Measurements from ENCODE around the gene CMTM6.
"Not testable (repeated sequence)": the region's sequence is repeated elsewhere in the genome, so short reads cannot be mapped to it uniquely, and the experiment has no call there.

CMTM6 gene

DNA sequence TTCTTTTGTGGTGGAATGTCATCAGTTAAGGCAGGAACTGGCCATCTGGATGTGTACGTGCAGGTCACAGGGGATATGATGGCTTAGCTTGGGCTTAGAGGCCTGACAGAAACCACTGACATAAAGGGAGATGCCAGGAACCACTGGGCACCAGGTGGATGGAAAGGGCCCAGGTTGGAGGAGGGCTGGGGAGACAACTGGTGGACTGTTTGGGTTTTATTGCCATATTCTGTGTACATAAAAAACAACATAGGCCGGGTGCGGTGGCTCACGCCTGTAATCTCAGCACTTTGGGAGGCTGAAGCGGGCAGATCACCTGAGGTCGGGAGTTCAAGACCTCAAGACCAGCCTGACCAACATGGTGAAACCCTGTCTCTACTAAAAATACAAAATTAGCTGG lies 35.8 kb downstream of the CMTM6 start:
- DNase-seq (ENCODE audit: low spot score) = not testable (repeated sequence)

DNA sequence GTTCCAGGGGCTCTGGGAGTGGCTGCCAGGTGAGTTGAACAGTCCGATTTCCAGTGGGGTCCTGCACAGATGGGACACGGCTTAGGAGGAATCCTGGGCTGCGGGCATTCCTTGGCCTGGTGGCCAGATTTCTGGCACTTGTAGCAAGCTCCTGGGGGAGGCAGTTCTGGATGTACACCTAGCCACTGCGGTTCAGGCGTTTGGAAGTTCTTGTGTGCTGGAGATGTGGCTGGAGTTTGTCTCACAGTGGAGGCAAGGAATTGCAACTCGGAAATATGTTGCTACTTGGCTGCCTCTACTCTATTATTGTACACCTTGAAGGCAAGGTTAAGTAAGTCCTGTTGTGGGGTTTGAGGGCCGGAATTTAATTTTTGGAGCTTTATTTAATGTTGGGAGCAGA lies 37.9 kb downstream of the CMTM6 start:
- not testable (repeated sequence) for DNase-seq (ENCODE audit: low spot score)

- DNase-seq (ENCODE audit: low spot score) = not testable (repeated sequence)
Observed at GRCh38 chr3:32463415-32463814, 39.2 kb downstream of the CMTM6 start.

- not testable (repeated sequence) for DNase-seq (ENCODE audit: low spot score)
Observed at GRCh38 chr3:32462191-32462986, 40.3 kb downstream of the CMTM6 start.

- DNase-seq (ENCODE audit: low spot score) = not testable (repeated sequence)
Observed at GRCh38 chr3:32460817-32461496, 41.7 kb downstream of the CMTM6 start.

- no peak for DNase-seq (ENCODE audit: low spot score)
Observed at GRCh38 chr3:32460031-32460749, 42.5 kb downstream of the CMTM6 start.

DNA sequence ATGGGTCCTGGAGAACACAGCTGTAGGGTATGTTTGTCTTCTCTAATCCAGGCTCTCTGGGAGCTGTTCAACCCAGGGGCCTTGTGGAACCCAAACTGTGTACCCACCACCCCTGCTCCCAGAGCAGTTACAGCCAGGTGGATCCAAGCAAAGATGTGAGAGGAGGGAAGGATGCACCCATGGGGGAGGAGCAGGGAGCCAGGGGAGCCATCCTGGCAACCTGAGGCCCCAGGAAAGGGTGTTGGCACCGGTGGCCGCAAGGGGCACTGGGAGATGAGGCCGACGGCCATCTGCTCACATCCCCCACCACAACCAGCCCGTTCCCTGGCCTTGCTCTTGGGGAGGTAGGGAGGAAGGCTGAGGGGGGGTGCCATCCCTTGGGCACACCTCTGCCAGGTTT lies 43.2 kb downstream of the CMTM6 start:
- no peak for DNase-seq (ENCODE audit: low spot score)

DNA sequence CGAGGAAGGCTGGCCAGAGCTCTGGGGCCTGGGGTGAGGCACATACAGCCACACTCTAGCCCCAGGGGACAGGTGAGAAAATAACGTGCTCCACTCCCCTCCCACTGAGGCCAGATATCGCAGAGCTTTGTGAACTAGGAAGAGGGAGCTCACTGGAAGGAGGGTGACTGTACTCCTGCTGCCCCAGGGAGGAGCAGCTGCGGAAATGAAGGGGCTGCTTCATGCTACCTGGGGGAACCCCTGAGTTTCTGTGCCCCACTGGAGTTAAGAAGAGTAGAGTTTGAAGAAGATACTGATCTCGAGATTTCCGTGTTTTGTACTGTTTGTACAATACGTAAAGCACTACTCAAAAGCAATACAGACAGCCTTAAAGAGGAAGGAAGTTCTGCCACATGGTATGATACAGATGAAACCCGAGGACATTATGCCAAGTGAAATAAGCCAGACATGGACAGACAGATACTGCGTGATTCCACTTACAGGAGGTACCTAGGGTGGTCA lies 44.6 kb downstream of the CMTM6 start:
- DNase-seq (ENCODE audit: low spot score) = no peak

GRCh38 chr3:32456429-32457130 lies 46.1 kb downstream of the CMTM6 start:
- no peak for DNase-seq (ENCODE audit: low spot score)

GRCh38 chr3:32455609-32456428 lies 46.8 kb downstream of the CMTM6 start:
- DNase-seq (ENCODE audit: low spot score) = no peak

DNA sequence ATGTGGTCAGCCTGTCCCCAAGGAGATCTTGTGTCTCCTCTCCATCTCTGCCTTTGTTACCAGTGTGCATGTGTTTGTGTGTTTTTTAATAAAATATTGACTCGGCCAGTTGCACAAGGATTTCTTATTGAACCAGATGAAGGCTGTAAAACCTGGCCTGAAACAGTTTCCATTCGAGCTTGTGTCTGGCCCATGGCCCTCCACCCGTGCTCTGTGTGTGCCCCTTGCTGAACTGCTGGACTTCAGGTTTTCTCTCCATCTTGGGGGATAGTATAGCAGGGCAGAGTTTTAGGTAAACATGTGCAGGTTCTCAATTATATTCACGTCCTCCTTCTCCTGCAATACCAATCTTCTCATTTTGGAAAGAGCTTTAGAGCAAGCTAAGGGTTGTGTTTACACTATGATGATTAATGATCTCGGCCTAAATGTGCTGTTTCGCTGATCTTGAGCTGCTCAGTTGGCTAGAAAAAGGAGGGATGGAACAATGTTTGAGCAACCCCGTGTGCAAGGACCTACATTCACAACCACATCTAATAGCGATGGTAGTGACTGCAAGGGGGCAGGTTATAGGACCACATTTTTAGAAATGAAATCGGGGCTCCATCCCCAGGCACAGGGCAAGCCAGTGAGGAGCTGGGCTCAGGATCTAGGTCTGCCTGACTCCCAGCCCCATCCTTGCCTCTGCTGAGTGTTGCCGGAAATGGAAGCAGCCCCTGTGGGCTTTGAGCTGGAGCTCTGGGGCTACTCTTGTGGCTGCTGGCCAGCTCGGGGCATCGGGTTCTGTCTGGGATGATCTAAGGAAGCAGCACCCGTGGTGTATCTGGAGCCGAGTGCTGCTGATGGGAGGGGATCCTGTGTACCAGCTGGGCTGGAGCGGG lies 47.7 kb downstream of the CMTM6 start:
- DNase-seq (ENCODE audit: low spot score) = no peak

DNA sequence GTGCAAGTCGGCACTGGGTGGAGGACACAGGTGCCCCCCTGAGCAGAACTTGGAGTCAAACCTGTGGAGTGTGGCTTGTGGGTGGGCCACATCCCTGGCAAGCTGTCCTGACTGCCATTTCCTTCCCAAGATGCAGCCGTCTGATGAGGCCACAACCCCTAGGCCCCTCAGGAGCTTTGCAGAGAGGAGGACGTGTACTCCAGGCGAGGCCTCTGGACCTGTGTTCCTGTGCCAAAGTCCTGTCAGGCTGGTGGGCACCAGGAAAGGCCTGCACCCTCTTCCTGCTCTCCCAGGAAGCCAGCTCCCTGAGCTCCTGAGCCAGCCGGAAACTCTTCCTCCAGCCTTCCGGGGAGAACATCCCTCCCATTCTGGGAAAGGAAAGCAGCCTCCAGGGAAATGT lies 48.5 kb downstream of the CMTM6 start:
- DNase-seq (ENCODE audit: low spot score) = no peak

DNA sequence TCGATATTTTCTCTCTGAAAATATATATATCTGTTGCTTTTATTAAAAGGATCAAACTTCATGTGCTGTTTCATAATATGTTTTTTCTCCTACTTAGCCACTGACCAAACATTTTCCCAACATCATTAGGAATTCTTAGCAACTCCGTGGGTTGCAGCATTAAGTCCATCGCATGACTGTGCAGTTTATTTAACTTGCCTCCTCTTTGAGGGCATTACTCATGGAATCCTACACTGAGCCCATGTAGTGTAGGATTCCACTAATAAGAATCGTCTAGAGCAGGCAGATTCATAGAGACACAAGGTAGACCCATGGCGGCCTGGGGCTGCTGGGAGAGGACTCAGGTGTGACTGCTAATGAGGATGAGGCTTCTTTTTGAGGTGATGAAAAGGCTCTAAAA lies 49.3 kb downstream of the CMTM6 start:
- DNase-seq (ENCODE audit: low spot score) = no peak

DNA sequence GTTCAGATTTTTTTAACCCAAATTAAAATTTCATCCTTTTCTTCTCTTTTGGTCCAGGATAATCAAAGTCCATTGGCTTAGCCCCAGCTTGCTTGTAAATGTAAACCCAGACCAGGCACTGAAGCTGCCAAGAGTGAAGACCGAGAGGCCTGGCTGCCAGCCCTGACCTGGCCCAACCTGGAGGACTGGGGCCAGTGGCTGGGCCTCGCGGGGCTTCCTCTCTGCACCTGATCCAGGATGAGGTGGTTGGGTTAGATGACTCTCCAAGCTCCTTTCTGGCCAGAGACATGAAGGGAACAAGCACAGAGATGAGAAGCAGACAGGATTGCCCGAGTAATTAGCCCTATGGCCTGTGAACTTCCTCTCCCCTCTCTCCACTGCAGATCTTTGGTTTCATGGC lies 50.6 kb downstream of the CMTM6 start:
- no peak for DNase-seq (ENCODE audit: low spot score)

DNA sequence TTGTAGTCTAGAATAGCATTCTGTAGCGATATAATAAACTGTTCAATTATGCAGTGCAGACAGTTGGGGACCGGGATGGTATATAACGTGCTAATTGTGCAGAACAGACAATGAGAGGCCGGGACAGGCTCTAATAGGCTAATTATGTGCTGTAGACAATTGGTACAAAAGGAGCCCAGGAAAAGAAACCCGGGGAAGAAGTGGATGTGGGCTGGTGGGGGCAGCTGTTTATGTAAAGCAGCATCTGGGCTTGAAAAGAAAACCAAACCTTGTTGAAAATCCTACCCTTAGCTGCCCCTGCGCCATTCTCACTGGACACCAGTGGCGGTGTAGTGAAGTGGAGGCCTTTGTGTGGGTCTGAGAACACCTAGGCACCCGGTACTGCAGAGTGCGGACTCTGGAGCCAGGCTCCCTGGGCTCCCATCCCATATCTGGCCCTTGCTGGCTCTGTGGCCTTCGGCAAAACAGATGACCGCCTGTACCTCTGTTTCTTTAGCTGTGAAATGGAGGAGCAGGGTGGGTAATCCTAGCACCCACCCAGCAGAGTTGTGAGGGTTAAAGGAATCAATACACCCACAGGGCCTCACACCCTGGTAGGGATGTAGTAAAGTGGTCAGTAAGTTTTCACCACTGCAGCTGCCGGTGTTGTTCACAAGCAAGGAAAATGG lies 51.5 kb downstream of the CMTM6 start:
- DNase-seq (ENCODE audit: low spot score) = peak; percentile 4

DNA sequence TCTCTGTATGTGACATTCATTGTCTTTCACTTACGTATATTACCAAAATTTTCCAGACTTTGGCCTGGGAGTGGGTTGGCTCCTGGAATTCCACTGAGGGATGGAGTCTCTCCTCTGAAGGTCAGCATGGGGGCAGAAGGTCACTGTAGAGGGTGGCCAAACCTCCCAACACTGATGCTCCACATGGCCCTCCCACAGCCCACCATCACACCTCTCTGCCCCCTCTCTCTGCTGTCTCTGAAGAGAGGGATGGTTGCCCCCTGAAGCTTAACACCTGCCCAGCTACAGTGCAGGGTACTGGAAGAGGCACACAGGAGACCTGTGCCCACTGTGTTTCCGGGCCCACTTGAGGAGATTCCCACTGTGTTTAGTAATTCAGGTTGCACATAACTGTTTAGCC lies 52.2 kb downstream of the CMTM6 start:
- DNase-seq (ENCODE audit: low spot score) = peak; percentile 6

GRCh38 chr3:32449691-32450090 lies 53.0 kb downstream of the CMTM6 start:
- no peak for DNase-seq (ENCODE audit: low spot score)

DNA sequence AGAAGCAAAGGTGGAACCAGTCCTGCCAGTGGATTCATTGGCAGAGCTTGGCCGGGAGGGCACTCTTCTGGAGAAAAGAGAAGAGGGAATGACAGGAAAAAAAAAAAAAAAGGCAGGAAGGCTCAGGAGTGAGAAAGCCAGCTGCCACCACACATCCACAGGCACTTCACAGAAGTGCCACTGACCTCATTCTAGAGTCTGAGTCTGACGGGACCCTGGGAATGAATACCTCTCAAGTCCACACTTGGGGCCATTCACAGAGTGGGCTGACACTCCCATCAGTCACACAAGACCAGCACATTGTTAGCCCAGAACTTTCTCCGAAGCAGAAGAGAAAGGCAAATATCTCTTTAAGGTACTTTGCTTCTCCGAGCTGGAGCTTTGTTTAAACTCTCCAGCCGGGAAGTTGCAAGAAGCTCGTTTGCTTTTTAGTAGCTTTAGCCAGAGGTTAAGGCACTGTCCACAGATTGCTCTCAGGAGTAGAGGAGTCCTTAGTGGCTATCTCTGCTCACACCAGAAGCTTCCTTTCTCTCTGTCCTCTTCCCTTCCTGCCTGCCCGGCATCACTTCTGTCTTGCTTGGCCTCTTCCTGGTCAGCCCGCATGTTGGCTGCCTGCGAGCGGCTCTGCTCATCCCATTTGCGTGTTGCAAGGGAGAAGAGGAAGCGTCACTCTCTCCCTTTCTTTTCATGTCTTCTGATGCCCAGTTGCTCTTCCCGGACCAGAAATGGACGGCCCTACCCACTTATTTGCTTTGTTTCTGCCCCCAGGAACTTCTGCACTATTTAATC lies 53.8 kb downstream of the CMTM6 start:
- DNase-seq (ENCODE audit: low spot score) = no peak

DNA sequence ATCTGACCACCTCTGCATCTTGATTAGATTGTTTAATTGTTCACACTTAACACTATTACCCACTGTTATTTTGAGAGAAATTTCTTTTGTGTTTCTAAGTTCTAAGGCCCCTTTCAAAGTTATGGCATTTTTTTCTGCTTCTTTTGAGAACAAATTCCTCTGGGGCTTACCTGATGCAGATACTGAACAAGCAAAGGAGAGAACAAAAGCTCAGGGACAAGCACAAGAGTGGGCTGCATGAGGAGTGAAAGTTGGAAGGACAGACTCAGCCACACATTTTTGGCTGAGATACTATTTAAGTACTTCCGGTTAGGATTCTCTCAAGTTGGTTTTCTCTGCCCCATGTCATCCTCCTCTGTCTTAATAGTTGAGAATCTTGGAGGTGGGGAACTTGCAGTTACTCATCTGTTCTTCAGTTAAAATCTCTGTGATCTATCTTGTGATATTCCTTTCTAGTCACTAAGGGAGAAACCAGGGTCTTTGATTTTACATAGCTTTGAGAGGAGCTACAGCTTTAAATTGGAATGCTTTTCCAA lies 54.7 kb downstream of the CMTM6 start:
- DNase-seq (ENCODE audit: low spot score) = no peak
